Astrocyte of the spinal cord (primary cell): ENCODE data around the gene PLCXD3.
A peak's percentile ranks its signal among the peaks of the same experiment; 100 is the strongest.

Source experiments
- DNase-seq: peaks from one replicate; pipeline ENCODE4 v3.0.0; 2011; ENCODE audit warnings: low read depth, low spot score
- H3K4me3 ChIP-seq: 2 replicates; pipeline ENCODE4 v1.5.1; 2011; ENCODE audit warnings: low read depth, mild to moderate bottlenecking, low read length, moderate library complexity
- in situ Hi-C: cut with HindIII; loops from 2 replicates; pipeline ENCODE4 v1.10.0; 2017; ENCODE audit warnings: low sequenced_read_pairs
- TF ChIP-seq, protein P1 (sequence below): IDR thresholded peaks from 2 replicates; pipeline ENCODE4 v1.5.1; 2012; ENCODE audit warnings: low read depth, mild to moderate bottlenecking, low read length, inconsistent platforms

PLCXD3 gene

DNA sequence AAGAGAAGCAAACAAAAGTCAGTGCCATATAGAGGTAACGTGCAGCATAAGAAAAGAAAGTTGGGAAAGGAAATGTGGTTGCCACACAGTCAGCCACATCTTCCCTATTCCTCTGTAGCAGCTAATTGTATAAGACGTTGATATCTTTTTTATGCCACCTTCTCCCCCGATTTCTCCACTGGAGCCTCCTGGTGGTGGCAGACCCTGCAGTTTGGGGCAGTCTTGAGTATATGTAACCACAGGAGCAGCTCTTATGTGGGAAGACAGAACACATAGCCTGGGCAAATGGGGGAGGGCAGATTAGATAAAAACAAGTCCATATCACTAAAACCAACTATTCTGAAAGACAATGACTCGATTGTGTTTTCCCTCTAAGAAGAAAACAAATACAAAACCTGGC is 99.7 kb downstream of the PLCXD3 start:
- DNase-seq: no peak
- in situ Hi-C loops: no loop called here
- TF ChIP-seq, protein P1, sequence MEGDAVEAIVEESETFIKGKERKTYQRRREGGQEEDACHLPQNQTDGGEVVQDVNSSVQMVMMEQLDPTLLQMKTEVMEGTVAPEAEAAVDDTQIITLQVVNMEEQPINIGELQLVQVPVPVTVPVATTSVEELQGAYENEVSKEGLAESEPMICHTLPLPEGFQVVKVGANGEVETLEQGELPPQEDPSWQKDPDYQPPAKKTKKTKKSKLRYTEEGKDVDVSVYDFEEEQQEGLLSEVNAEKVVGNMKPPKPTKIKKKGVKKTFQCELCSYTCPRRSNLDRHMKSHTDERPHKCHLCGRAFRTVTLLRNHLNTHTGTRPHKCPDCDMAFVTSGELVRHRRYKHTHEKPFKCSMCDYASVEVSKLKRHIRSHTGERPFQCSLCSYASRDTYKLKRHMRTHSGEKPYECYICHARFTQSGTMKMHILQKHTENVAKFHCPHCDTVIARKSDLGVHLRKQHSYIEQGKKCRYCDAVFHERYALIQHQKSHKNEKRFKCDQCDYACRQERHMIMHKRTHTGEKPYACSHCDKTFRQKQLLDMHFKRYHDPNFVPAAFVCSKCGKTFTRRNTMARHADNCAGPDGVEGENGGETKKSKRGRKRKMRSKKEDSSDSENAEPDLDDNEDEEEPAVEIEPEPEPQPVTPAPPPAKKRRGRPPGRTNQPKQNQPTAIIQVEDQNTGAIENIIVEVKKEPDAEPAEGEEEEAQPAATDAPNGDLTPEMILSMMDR: no peak
- no peak overlapping the region for H3K4me3 ChIP-seq

DNA sequence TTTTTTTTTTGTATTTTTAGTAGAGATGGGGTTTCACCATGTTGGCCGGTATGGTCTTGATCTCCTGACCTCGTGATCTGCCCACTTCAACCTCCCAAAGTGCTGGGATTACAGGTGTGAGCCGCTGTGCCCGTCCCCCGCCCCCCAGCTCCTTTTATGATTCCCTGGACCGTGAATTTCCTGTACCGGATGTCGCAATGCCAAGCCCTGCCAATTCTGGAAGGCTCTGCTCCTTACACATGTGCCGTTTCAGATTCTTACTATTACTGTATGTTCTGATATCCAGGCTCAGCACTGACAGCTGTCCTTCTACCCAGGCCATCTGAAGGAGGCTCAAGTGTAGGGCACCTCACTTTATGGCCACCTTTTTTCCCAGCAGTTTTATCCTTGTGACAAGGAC is 100.1 kb downstream of the PLCXD3 start:
- no peak overlapping the region for H3K4me3 ChIP-seq
- TF ChIP-seq, protein P1: no peak
- in situ Hi-C loops: no loop called here
- no peak for DNase-seq

DNA sequence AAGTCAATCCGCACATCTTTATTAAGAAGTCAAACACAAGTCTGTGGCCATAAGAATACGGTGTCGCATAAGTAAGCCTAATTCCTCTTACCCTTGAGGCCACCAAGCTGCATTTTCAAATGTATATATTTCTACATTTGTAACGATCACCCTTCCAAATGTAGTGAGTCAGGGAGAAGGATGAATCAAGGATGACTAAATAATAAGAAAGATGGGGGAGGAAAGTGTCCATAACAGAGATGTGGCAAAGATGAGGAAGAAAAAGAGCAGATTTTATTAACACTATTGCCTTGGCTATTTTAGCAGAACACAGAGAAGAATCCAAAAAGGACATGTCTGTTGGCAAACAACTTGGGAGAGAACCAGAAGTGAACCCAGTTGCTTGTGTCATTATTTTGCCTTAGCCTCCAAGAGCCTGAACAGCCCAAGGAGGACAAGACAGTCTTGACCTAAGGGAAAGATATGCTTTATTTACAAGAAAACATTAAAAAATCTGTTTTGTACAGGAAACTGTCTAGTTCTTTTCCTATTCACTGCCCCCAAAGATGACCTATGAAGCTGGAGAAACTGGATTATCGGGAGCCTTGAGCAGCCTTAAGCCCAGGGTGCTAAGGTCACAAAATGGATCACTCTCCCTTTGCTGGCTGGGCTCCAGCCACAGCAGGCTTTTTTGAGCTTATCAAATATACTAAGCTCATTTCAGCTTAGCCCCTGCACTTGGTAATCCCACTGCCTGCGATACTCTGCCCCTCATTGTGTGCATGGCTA is 101.5 kb downstream of the PLCXD3 start:
- in situ Hi-C loops: no loop called here
- TF ChIP-seq, protein P1: no peak
- DNase-seq: peak; percentile 39
- no peak overlapping the region for H3K4me3 ChIP-seq

DNA sequence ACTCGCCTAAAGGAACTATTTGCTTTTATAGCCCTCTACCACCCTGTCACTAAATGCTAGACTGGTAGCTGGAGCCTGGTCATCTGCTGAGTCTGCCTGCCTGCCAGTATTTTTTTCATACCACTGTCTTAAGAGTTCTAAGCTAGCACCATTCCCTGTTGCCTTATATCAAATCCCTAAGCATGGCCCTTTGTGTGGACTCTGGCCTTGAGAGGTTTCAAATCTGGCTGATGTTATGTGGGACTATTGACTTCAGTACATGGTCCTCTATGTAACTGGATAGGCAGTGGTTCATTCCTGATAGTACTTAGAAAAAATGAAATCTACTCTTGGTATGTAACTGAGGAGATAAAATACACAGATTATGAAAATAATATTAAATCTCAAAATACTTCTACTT is 103.5 kb downstream of the PLCXD3 start:
- DNase-seq: no peak
- in situ Hi-C loops: no loop called here
- TF ChIP-seq, protein P1: no peak
- H3K4me3 ChIP-seq: no peak overlapping the region

DNA sequence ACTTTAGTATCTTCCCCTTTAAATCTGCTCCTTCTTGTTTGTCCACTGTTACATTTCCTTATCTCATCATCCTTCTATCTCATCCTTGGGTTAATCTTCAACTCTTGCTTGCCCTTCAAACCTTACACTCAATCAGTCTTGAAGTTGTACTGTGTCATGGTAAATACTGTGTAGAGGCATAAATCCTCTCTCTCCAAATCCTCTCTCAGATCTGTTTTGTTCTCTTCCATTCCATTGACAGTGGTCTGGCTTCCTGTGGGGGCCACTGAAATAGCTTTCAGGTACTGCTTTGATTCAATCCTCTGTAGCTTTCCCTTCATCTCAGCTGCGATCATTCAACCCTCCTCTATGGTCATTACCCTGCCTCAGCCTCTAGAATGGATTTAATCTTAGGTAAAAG is 104.0 kb downstream of the PLCXD3 start:
- DNase-seq: no peak
- in situ Hi-C loops: no loop called here
- H3K4me3 ChIP-seq: no peak overlapping the region
- TF ChIP-seq, protein P1: no peak

DNA sequence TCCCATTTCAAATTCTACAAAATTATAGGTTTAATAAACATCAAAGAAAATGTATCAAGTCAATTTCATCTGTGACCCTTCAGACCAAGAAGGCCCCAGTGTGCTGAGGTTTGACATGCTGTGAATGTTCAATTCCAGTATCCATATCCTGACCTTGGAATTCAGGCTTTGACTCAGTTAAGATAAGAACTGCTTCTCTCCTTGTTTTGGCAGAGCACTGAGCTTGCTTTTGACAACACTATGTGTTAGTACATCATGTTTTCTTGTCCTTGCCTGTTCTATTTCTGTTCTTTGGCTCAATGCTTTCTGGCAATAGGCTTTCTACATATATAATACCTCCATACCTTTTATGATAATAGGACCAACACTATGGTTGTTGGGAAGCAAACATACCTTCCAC is 105.6 kb downstream of the PLCXD3 start:
- DNase-seq: no peak
- TF ChIP-seq, protein P1: no peak
- H3K4me3 ChIP-seq: no peak overlapping the region
- in situ Hi-C loops: no loop called here

DNA sequence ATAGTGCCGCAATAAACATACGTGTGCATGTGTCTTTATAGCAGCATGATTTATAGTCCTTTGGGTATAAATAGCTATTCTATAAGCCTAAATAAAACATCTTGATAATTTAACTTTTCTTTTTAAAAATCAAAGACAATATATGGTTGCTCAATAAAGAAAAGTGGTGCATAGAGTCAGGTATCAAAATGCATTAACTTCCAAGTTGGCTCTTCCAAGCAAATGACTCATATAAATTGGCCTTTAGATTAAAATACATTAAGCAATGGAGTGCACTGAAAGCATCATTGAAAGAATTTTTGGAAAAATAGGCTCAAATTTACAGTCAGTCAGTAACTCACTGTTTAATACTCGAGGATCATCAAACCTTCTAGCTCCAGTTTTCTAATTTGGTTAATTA is 106.6 kb downstream of the PLCXD3 start:
- H3K4me3 ChIP-seq: no peak overlapping the region
- TF ChIP-seq, protein P1: no peak
- in situ Hi-C loops: no loop called here
- no peak for DNase-seq
